Heart left ventricle (tissue), 16 donors: ENCODE measurements around the gene ELOVL5. TPM values are rescaled to one million over a fixed set of nuclear protein-coding genes. Genes with fewer than 3 reads are reported as not detected.
A peak's percentile ranks its signal among the peaks of the same experiment; 100 is the strongest.

Source experiments
- ATAC-seq, 4 donors: fragments of 200-7000 bp; cut with Tn5 transposase; one replicate each; pipeline ENCODE4 v1.9.1; 2020 to 2022; ENCODE audit warnings: moderate library complexity in 4 of 4, mild to moderate bottlenecking in 3 of 4, moderate number of reproducible peaks in 1 of 4
- DNase-seq, 5 donors: peaks; one replicate each; pipeline ENCODE4 v3.0.0-alpha.2; 2020
- H3K27ac ChIP-seq, 12 donors: fragments of 200-600 bp; sonication (generic) in 4 of 12; one replicate each; pipeline versions ENCODE4 v1.5.0 to v1.8.0; 2016 to 2022; ENCODE audit warnings: mild to moderate bottlenecking in 2 of 12
- H3K27me3 ChIP-seq, 9 donors: fragments of 200-600 bp; sonication (generic) in 2 of 9; one replicate each; pipeline versions ENCODE4 v1.5.1 to v1.8.0; 2016 to 2022; ENCODE audit warnings: mild to moderate bottlenecking in 3 of 9
- H3K36me3 ChIP-seq, 9 donors: fragments of 200-600 bp; sonication (generic) in 2 of 9; one replicate each; pipeline versions ENCODE4 v1.5.0 to v1.8.0; 2018 to 2022; ENCODE audit warnings: mild to moderate bottlenecking in 2 of 9
- H3K4me1 ChIP-seq, 12 donors: fragments of 200-600 bp; sonication (generic) in 4 of 12; one replicate each; pipeline versions ENCODE4 v1.5.0 to v1.8.0; 2016 to 2022; ENCODE audit warnings: mild to moderate bottlenecking in 3 of 12
- H3K4me3 ChIP-seq, 12 donors: fragments of 200-600 bp; sonication (generic) in 4 of 12; one replicate each; pipeline versions ENCODE4 v1.5.0 to v1.8.0; 2017 to 2022; ENCODE audit warnings: mild to moderate bottlenecking in 9 of 12, moderate library complexity in 4 of 12
- H3K9me3 ChIP-seq, 12 donors: fragments of 200-600 bp; sonication (generic) in 4 of 12; one replicate each; pipeline versions ENCODE4 v1.5.0 to v1.8.0; 2016 to 2022; ENCODE audit warnings: mild to moderate bottlenecking in 1 of 12
- CTCF ChIP-seq, 12 donors: fragments of 200-600 bp; sonication (generic) in 4 of 12; IDR thresholded peaks; one replicate each; pipeline versions ENCODE4 v1.5.0 to v1.8.0; 2018 to 2022; ENCODE audit warnings: antibody characterized with exemption in 12 of 12, mild to moderate bottlenecking in 5 of 12
- POLR2A ChIP-seq, 2 donors: fragments of 450-650 bp; IDR thresholded peaks; one replicate each; pipeline ENCODE4 v1.6.1; 2017; ENCODE audit warnings: antibody characterized with exemption in 2 of 2, mild to moderate bottlenecking in 2 of 2, moderate library complexity in 2 of 2
- WGBS, 4 donors: extraction: QIAGEN DNeasy Blood & Tissue Kit in 2 of 4; methylation state at CpG; one replicate each; pipeline versions ENCODE4 v1.1.5 to v1.1.7; 2013 to 2018; 5-methylcytosine and 5-hydroxymethylcytosine counted together
- intact Hi-C, 10 donors: fragments of 100-400 bp; cut with DNase I; formaldehyde crosslinking; loops; one replicate each; pipeline versions ENCODE4 v1.11.1 to v1.14.2; 2022
- polyA plus RNA-seq, 2 donors: library from polyadenylated mRNA; stranded (reverse); fragments of 200-250 nt; gene quantifications; one replicate each; pipeline ENCODE4 v1.2.3, GENCODE V29; 2013
- total RNA-seq, 9 donors: library from RNA; depleted of rRNA in 2 of 9; stranded (reverse); fragments of >200 nt in 2 of 9; fragmentation: NEBNext Ultra II Directional in 3 of 9; extraction: Animal tissue kit (Norgen Biotek cat#: 25700) in 3 of 9; gene quantifications; one replicate each; pipeline versions ENCODE4 v1.1.0 to v1.2.4, GENCODE V29; 2016 to 2023
- donor health status: ischemic (EF 13 %, LVEDD 7.1; RV severe dilation, severe dysfunction).
- donor health status: healthy with polysubstance abuse.
- donor health status: DM: no; HTN: yes; CAD: no.
- donor health status: DM: no; HTN: no; CAD: no.
- donor health status: ischemic (EF 25% LVEDD 6.9; RV normal size, moderate dysfunction).
- donor health status: ischemic (EF 25% LVEDD 5.7; RV mildly dilated, moderate dysfunction).
- donor health status: healthy.
- donor health status: DM: yes; HTN: yes; CAD: no.
- donor health status: ischemic (EF 35%, LVEDD 5.7; RV mildly dilated, moderate dysfunction).
- donor health status: nonischemic (EF 11% LVEDD 7.7; RV severe dilation, severe dysfunction).
- donor health status: DM: yes; HTN: yes; CAD: no.
- donor health status: PGD.
- donor health status: ischemic (EF 29% LVEDD 5.4; RV normal size, mild dysfunction).
- donor health status: nonischemic (EF 23%, LVEDD 6.1; RV moderate dilation, normal function).

ELOVL5 gene
- total and polyA plus RNA-seq, 11 donors = 9.6 to 47.9 (median 29.3) TPM

- whole genome bisulfite sequencing, 4 donors = 62 to 71% (median 66%) methylated on average over 3 of the region's 3 CpGs
- TF ChIP-seq CTCF (IDR thresholded peaks at IDR 0.05) (no peak), POLR2A (IDR thresholded peaks at IDR 0.05) (no peak)
- H3K27ac ChIP-seq = peak overlapping the region in 8 of 12 donors; percentile 20 to 72 (median 54)
These were observed 67.1 kb downstream of the ELOVL5 start for GRCh38 chr6:53281518-53282215.

GRCh38 chr6:53280207-53280606 is 68.5 kb downstream of the ELOVL5 start:
- peaks cover 0 to 53% (median 27%) of the 10 kb centered on the region in 12 donors for H3K4me1 ChIP-seq
- no peak overlapping the region for H3K4me3 ChIP-seq
- intact Hi-C loops = loop anchor here in 6 of 10 donors (5.0 to 10.0 kb wide), 5 partner anchors 105 to 205 kb away; no protein-coding TSS in a partner anchor
- DNase-seq (no peak), ATAC-seq (no peak)
- H3K36me3 ChIP-seq = peaks cover 0 to 34% (median 17%) of the 10 kb centered on the region in 9 donors
- H3K27me3 ChIP-seq = no peaks in the 10 kb centered on the region
- H3K9me3 ChIP-seq = no peaks in the 10 kb centered on the region
- peak overlapping the region in 1 of 12 donors; percentile 26 for H3K27ac ChIP-seq
- 87 to 92% (median 89%) methylated on average over 2 of the region's 2 CpGs for WGBS, 4 donors
- no peak for TF ChIP-seq CTCF (IDR thresholded peaks at IDR 0.05)
- TF ChIP-seq POLR2A (IDR thresholded peaks at IDR 0.05) = no peak

More at GRCh38 chr6:53281518-53282215, 67.1 kb downstream of the ELOVL5 start:
- intact Hi-C loops = loop anchor here in 6 of 10 donors (5.0 to 10.0 kb wide), 5 partner anchors 107 to 203 kb away; no protein-coding TSS in a partner anchor
- no peak for DNase-seq
- H3K27me3 ChIP-seq = no peaks in the 10 kb centered on the region
- H3K36me3 ChIP-seq = peaks cover 0 to 26% (median 11%) of the 10 kb centered on the region in 9 donors
- H3K4me1 ChIP-seq = peaks cover 0 to 43% (median 22%) of the 10 kb centered on the region in 12 donors
- H3K4me3 ChIP-seq = no peak overlapping the region
- ATAC-seq = no peak
- H3K9me3 ChIP-seq = no peaks in the 10 kb centered on the region

- Histone ChIP-seq H3K36me3 (peaks cover 0 to 40% (median 27%) of the 10 kb centered on the region in 9 donors), H3K27ac (no peak overlapping the region), H3K4me3 (no peak overlapping the region), H3K4me1 (peaks cover 0 to 53% (median 27%) of the 10 kb centered on the region in 12 donors), H3K27me3 (no peaks in the 10 kb centered on the region), H3K9me3 (no peaks in the 10 kb centered on the region)
- intact Hi-C loops = loop anchor here in 2 of 10 donors (10.0 kb wide), 1 partner anchor 206 kb away; no protein-coding TSS in a partner anchor
- ATAC-seq = no peak
- no peak for TF ChIP-seq CTCF (IDR thresholded peaks at IDR 0.05)
- DNase-seq = no peak
- 95 to 99% (median 98%) methylated on average over 3 of the region's 3 CpGs for WGBS, 4 donors
These were observed 69.5 kb downstream of the ELOVL5 start for GRCh38 chr6:53279293-53279692.

- H3K27ac ChIP-seq = no peak overlapping the region
- peaks cover 0 to 16% (median 2%) of the 10 kb centered on the region in 12 donors for H3K4me1 ChIP-seq
- TF ChIP-seq POLR2A (IDR thresholded peaks at IDR 0.05) (no peak), CTCF (IDR thresholded peaks at IDR 0.05) (no peak)
- DNase-seq (no peak), ATAC-seq (no peak)
- 58 to 87% (median 78%) methylated on average over 4 of the region's 4 CpGs for WGBS, 4 donors
- H3K36me3 ChIP-seq = peaks cover 0 to 89% (median 77%) of the 10 kb centered on the region in 9 donors
- H3K4me3 ChIP-seq = no peak overlapping the region
- no peaks in the 10 kb centered on the region for H3K9me3 ChIP-seq
- H3K27me3 ChIP-seq = no peaks in the 10 kb centered on the region
- intact Hi-C loops = loop anchor here in 2 of 10 donors (10.0 kb wide), 1 partner anchor 211 kb away; no protein-coding TSS in a partner anchor
These were observed 75.4 kb downstream of the ELOVL5 start for GRCh38 chr6:53273370-53273769.
